ENCODE results near the gene KIF13A.

DNA sequence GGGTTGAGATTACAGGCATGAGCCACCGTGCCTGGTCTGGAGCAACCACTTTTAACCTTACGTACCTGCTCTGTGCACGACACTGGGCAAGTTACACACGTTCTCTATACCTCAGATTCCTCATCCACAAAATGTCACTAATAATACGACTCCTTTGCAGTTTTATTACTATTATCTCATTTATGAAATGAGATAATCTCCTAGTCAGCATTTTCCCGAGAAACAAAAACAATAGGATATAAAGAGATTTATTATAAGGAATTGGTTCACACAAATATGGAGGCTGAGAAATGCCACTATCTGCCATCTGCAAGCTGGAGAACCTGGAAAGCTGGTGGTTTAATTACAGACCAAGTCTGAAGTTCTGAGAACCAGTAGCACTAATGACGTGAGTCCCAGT lies 12.0 kb upstream of the KIF13A start:
- TF ChIP-seq, protein P1, sequence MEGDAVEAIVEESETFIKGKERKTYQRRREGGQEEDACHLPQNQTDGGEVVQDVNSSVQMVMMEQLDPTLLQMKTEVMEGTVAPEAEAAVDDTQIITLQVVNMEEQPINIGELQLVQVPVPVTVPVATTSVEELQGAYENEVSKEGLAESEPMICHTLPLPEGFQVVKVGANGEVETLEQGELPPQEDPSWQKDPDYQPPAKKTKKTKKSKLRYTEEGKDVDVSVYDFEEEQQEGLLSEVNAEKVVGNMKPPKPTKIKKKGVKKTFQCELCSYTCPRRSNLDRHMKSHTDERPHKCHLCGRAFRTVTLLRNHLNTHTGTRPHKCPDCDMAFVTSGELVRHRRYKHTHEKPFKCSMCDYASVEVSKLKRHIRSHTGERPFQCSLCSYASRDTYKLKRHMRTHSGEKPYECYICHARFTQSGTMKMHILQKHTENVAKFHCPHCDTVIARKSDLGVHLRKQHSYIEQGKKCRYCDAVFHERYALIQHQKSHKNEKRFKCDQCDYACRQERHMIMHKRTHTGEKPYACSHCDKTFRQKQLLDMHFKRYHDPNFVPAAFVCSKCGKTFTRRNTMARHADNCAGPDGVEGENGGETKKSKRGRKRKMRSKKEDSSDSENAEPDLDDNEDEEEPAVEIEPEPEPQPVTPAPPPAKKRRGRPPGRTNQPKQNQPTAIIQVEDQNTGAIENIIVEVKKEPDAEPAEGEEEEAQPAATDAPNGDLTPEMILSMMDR (IDR thresholded peaks at IDR 0.05), result no peak
- no peak for TF ChIP-seq POLR2A (IDR thresholded peaks at IDR 0.05; ENCODE audit: low read depth)
